H1 (cell line): ENCODE results near the gene KHDC4. TPM values are rescaled to one million over a fixed set of nuclear protein-coding genes. Genes with fewer than 3 reads are reported as not detected.

ENCODE experiments used
- CTCF ChIA-PET: fragments of 300-600 bp; sonication (Branson Sonifier 250); formaldehyde crosslinking; loops from one replicate; lab custom pipeline; 2021; ENCODE audit not compliant: partially characterized antibody; lab: Charles Lee
- POLR2A ChIA-PET: fragments of 300-600 bp; sonication (Branson Sonifier 250); formaldehyde crosslinking; loops from one replicate; lab custom pipeline; 2021; ENCODE audit warnings: inconsistent platforms; ENCODE audit not compliant: partially characterized antibody; lab: Charles Lee
- DNase-seq, 2 experiments: peaks; one replicate each; pipeline versions ENCODE4 v3.0.0 to v3.0.0-alpha.2; 2010 to 2022; ENCODE audit warnings: low spot score in 2 of 2, low read depth in 1 of 2, mixed read lengths in 1 of 2
- FAIRE-seq: peaks from 2 replicates; lab custom pipeline; 2011; peaks lifted over from hg19 to GRCh38; lab: Jason Lieb, UNC
- H2AFZ ChIP-seq: 2 replicates; pipeline ENCODE4 v1.8.1; 2012; ENCODE audit warnings: low read length, inconsistent platforms
- H2AK5ac ChIP-seq: 2 replicates; pipeline ENCODE4 v1.6.1; 2013; ENCODE audit warnings: low read depth, low read length
- H2BK120ac ChIP-seq: replicated peaks from 2 replicates; pipeline ENCODE3; 2013; ENCODE audit warnings: low read depth, low read length, inconsistent platforms
- H2BK12ac ChIP-seq: 2 replicates; pipeline ENCODE4 v1.6.1; 2013; ENCODE audit warnings: low read depth, low read length
- H2BK15ac ChIP-seq: 2 replicates; pipeline ENCODE4 v1.6.1; 2013; ENCODE audit warnings: low read length
- H2BK20ac ChIP-seq: 2 replicates; pipeline ENCODE4 v1.6.1; 2013; ENCODE audit warnings: low read length
- H2BK5ac ChIP-seq: 2 replicates; pipeline ENCODE4 v1.6.1; 2013; ENCODE audit warnings: low read depth, low read length
- H3K14ac ChIP-seq: 2 replicates; pipeline ENCODE4 v1.6.1; 2013; ENCODE audit warnings: inconsistent platforms; ENCODE audit not compliant: insufficient read length
- H3K18ac ChIP-seq: 2 replicates; pipeline ENCODE4 v1.6.1; 2013; ENCODE audit warnings: low read length; ENCODE audit errors: extremely low read depth
- H3K23ac ChIP-seq: 2 replicates; pipeline ENCODE4 v1.6.1; 2013; ENCODE audit warnings: inconsistent platforms; ENCODE audit not compliant: insufficient read length
- H3K23me2 ChIP-seq: 2 replicates; pipeline ENCODE4 v1.6.1; 2013; ENCODE audit warnings: low read depth, low read length
- H3K27ac ChIP-seq: 2 replicates; pipeline ENCODE4 v1.6.1; 2011; ENCODE audit warnings: low read depth, low read length, inconsistent platforms
- H3K27me3 ChIP-seq, 4 experiments: replicated peaks in 1 of 4; 1 replicate in 1 of 4; 2 replicates in 3 of 4; pipeline versions ENCODE4 v1.6.1 to v1.8.1; 2011 to 2013; ENCODE audit warnings: low read length in 3 of 4, mild to moderate bottlenecking in 3 of 4, inconsistent platforms in 2 of 4, mixed read lengths in 2 of 4, moderate library complexity in 1 of 4; ENCODE audit not compliant: control insufficient read depth in 3 of 4, insufficient read depth in 3 of 4; ENCODE audit errors: extremely low read depth in 1 of 4
- H3K36me3 ChIP-seq, 4 experiments: 2 replicates each; pipeline versions ENCODE4 v1.6.1 to v1.8.1; 2011 to 2013; ENCODE audit warnings: mild to moderate bottlenecking in 4 of 4, low read length in 3 of 4, moderate library complexity in 2 of 4, control low read depth in 1 of 4, inconsistent platforms in 1 of 4; ENCODE audit not compliant: insufficient read depth in 4 of 4, control insufficient read depth in 2 of 4
- H3K4ac ChIP-seq: replicated peaks from 2 replicates; pipeline ENCODE3; 2013; ENCODE audit warnings: low read length, low read depth, mixed read lengths, inconsistent platforms; ENCODE audit not compliant: insufficient read length
- H3K4me1 ChIP-seq, 4 experiments: replicated peaks in 1 of 4; 1 replicate in 1 of 4; 2 replicates in 3 of 4; pipeline versions ENCODE4 v1.6.1 to v1.8.1; 2011 to 2013; ENCODE audit warnings: low read length in 3 of 4, inconsistent platforms in 2 of 4, mixed read lengths in 1 of 4; ENCODE audit not compliant: insufficient read depth in 4 of 4, control insufficient read depth in 3 of 4
- H3K4me2 ChIP-seq, 2 experiments: 2 replicates each; pipeline versions ENCODE4 v1.6.1 to v1.8.1; 2011 to 2013; ENCODE audit warnings: low read depth in 2 of 2, low read length in 2 of 2, control low read depth in 1 of 2, inconsistent platforms in 1 of 2, mild to moderate bottlenecking in 1 of 2; ENCODE audit not compliant: insufficient read depth in 1 of 2
- H3K4me3 ChIP-seq, 4 experiments: fragments of 200-600, 300-600 bp in 1 of 4; sonication (generic), shearing (Covaris generic), sonication (Bioruptor Twin) in 1 of 4; 2 replicates each; pipeline versions ENCODE4 v1.5.1 to v1.8.1; 2011 to 2016; ENCODE audit warnings: low read length in 4 of 4, low read depth in 3 of 4, control low read depth in 2 of 4, inconsistent platforms in 2 of 4, mild to moderate bottlenecking in 2 of 4, mixed read lengths in 1 of 4, moderate library complexity in 1 of 4; ENCODE audit not compliant: insufficient read depth in 2 of 4; ENCODE audit errors: extremely low read depth in 1 of 4
- H3K56ac ChIP-seq: replicated peaks from 2 replicates; pipeline ENCODE3; 2013; ENCODE audit warnings: low read depth, mild to moderate bottlenecking, mixed read lengths, low read length, inconsistent platforms; ENCODE audit not compliant: insufficient read length
- H3K79me1 ChIP-seq: 2 replicates; pipeline ENCODE4 v1.6.1; 2013; ENCODE audit warnings: low read depth, low read length, control low read depth
- H3K79me2 ChIP-seq, 2 experiments: 2 replicates each; pipeline versions ENCODE4 v1.6.1 to v1.8.1; 2012 to 2013; ENCODE audit warnings: low read length in 2 of 2, mild to moderate bottlenecking in 2 of 2, inconsistent platforms in 1 of 2; ENCODE audit not compliant: insufficient read depth in 2 of 2, control insufficient read depth in 1 of 2
- H3K9ac ChIP-seq, 4 experiments: replicated peaks in 1 of 4; 1 replicate in 1 of 4; 2 replicates in 3 of 4; pipeline versions ENCODE4 v1.6.1 to v1.8.1; 2011 to 2013; ENCODE audit warnings: low read depth in 3 of 4, low read length in 3 of 4, control low read depth in 2 of 4, mild to moderate bottlenecking in 2 of 4, moderate library complexity in 2 of 4, inconsistent platforms in 1 of 4; ENCODE audit errors: extremely low read depth in 1 of 4
- H3K9me3 ChIP-seq, 2 experiments: 2 replicates each; pipeline versions ENCODE4 v1.6.1 to v1.8.1; 2012 to 2013; ENCODE audit warnings: mild to moderate bottlenecking in 2 of 2, moderate library complexity in 2 of 2, control low read depth in 1 of 2, inconsistent platforms in 1 of 2, low read depth in 1 of 2, low read length in 1 of 2, mixed read lengths in 1 of 2; ENCODE audit not compliant: insufficient read depth in 2 of 2
- H4K20me1 ChIP-seq, 2 experiments: replicated peaks in 1 of 2; 2 replicates each; pipeline versions ENCODE3 to v1.8.1; 2011 to 2013; ENCODE audit warnings: inconsistent platforms in 2 of 2, low read length in 2 of 2, mild to moderate bottlenecking in 1 of 2; ENCODE audit not compliant: insufficient read depth in 2 of 2, control insufficient read depth in 1 of 2
- H4K5ac ChIP-seq: 2 replicates; pipeline ENCODE4 v1.6.1; 2013; ENCODE audit warnings: low read length, low read depth, mixed read lengths, inconsistent platforms; ENCODE audit not compliant: insufficient read length
- H4K8ac ChIP-seq: 2 replicates; pipeline ENCODE4 v1.8.0; 2013; ENCODE audit warnings: mild to moderate bottlenecking, moderate library complexity, low read length, inconsistent platforms; ENCODE audit not compliant: insufficient read depth; ENCODE audit errors: extremely low read depth
- H4K91ac ChIP-seq: replicated peaks from 2 replicates; pipeline ENCODE3; 2013; ENCODE audit warnings: low read length, mixed read lengths, inconsistent platforms; ENCODE audit not compliant: insufficient read length
- ASH2L ChIP-seq: fragments of 200-600, 300-600 bp; sonication (generic); IDR thresholded peaks from one replicate; pipeline ENCODE4 v1.7.1; 2017; ENCODE audit warnings: low read length
- CEBPB ChIP-seq: IDR thresholded peaks from 2 replicates; pipeline ENCODE4 v1.6.1; 2012; ENCODE audit warnings: low read depth, low read length
- CHD2 ChIP-seq: IDR thresholded peaks from 2 replicates; pipeline ENCODE4 v1.6.1; 2012; ENCODE audit warnings: low read length, improper control_type of control experiment
- GABPA ChIP-seq: IDR thresholded peaks from 2 replicates; pipeline ENCODE4 v1.6.1; 2011; ENCODE audit warnings: mild to moderate bottlenecking, low read length, moderate library complexity, borderline replicate concordance; ENCODE audit not compliant: insufficient read depth
- JUN ChIP-seq: IDR thresholded peaks from 2 replicates; pipeline ENCODE4 v1.6.1; 2011; ENCODE audit warnings: low read depth, mild to moderate bottlenecking, improper control_type of control experiment, low read length
- RFX5 ChIP-seq: IDR thresholded peaks from 2 replicates; pipeline ENCODE4 v1.6.1; 2011; ENCODE audit warnings: low read depth, low read length, improper control_type of control experiment, borderline replicate concordance
- SP4 ChIP-seq: IDR thresholded peaks from 2 replicates; pipeline ENCODE4 v1.6.1; 2012; ENCODE audit warnings: low read length, inconsistent platforms
- TEAD4 ChIP-seq: IDR thresholded peaks from 2 replicates; pipeline ENCODE4 v1.6.1; 2012; ENCODE audit warnings: low read depth, low read length, inconsistent platforms, mixed read lengths
- WGBS, 2 experiments: shearing (Covaris generic) in 1 of 2; methylation state at CpG; one replicate each; pipeline versions ENCODE4 v1.1.6 to v1.1.7; 2013 to 2015; ENCODE audit warnings: low lambda C conversion rate in 2 of 2, mixed read lengths in 2 of 2, inconsistent platforms in 1 of 2, low coverage in 1 of 2, missing lambda C conversion rate in 1 of 2; ENCODE audit not compliant: insufficient replicate concordance in 2 of 2, insufficient coverage in 1 of 2, insufficient read length in 1 of 2; ENCODE audit errors: extremely low coverage in 1 of 2, missing lambda C conversion rate in 1 of 2; 5-methylcytosine and 5-hydroxymethylcytosine counted together
- polyA plus RNA-seq, 7 experiments: library from polyadenylated mRNA; depleted of rRNA in 3 of 7; stranded (reverse) in 5 of 7; unstranded in 2 of 7; fragments of >200 nt in 5 of 7; fragments of 200-250 nt in 2 of 7; gene quantifications; 1 replicate in 5 of 7; 2 replicates in 1 of 7; 4 replicates in 1 of 7; pipeline versions ENCODE4 v1.2.1 to v1.2.3, GENCODE V29; 2011 to 2013; ENCODE audit warnings: missing spikeins in 2 of 7, mixed read lengths in 2 of 7
- total RNA-seq: library from RNA; stranded (reverse); fragmentation: NEBNext Ultra II Directional; extraction: Animal tissue kit (Norgen Biotek cat#: 25700); gene quantifications from 2 replicates; pipeline ENCODE4 v1.2.1, GENCODE V29; 2021
- TF ChIP-seq, protein P1 (sequence below): IDR thresholded peaks from 2 replicates; pipeline ENCODE4 v1.6.1; 2012; ENCODE audit warnings: inconsistent platforms
- TF ChIP-seq, protein P2 (sequence below): IDR thresholded peaks from 2 replicates; pipeline ENCODE4 v1.6.1; 2011; ENCODE audit warnings: low read depth, mild to moderate bottlenecking, low read length; ENCODE audit not compliant: insufficient read depth
- TF ChIP-seq, protein P3 (sequence below), 3 experiments: IDR thresholded peaks; 1 replicate in 2 of 3; 2 replicates in 1 of 3; pipeline versions ENCODE4 v1.5.1 to v1.6.1; 2011; ENCODE audit warnings: low read length in 3 of 3, mild to moderate bottlenecking in 3 of 3, inconsistent platforms in 2 of 3, low read depth in 1 of 3, moderate library complexity in 1 of 3; ENCODE audit not compliant: insufficient read depth in 1 of 3; ENCODE audit errors: control extremely low read depth in 1 of 3

Gene KHDC4
- total and polyA plus RNA-seq, 2 of the 8 experiments (the other 6 are each of a cell fraction or from before 2014, with no cell fraction given) = 56.6 to 81.1 TPM

DNA sequence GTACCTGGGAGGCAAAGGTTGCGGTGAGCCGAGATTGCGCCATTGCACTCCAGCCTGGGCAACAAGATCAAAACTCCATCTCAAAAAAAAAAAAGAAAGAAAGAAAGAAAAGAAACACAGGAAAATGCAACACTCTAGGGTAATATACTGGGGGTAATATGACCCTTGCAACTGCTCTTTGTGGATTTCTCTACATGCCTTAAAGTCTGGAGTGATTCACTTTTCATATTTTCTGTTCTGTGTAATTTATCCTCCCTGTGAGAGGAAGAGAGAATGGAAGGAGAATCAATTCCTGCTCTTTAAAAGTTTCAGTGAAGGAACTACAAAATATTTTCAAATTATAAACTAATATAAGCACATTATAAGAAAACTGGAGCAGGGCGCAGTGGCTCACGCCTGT is 45.7 kb downstream of the KHDC4 start:
- no peak overlapping the region for H4K5ac ChIP-seq
- H3K18ac ChIP-seq = no peak overlapping the region
- FAIRE-seq = no peak
- H3K9ac ChIP-seq = no peak overlapping the region
- no peak overlapping the region for H3K14ac ChIP-seq
- H4K8ac ChIP-seq = no peak overlapping the region
- H2BK20ac ChIP-seq = no peak overlapping the region
- H4K91ac ChIP-seq = no peak overlapping the region
- CTCF ChIA-PET = no interaction called here
- no peak overlapping the region for H3K4ac ChIP-seq
- H4K20me1 ChIP-seq = no peaks in the 10 kb centered on the region
- H3K36me3 ChIP-seq = no peaks in the 10 kb centered on the region
- no peak overlapping the region for H3K23ac ChIP-seq
- no peak overlapping the region for H2BK12ac ChIP-seq
- 96% methylated on average over 2 of the region's 5 CpGs; no CpG with 5 or more reads in 1 of the 2 experiments for WGBS, 2 experiments
- no peak overlapping the region for H2BK15ac ChIP-seq
- no peak overlapping the region for H2AFZ ChIP-seq
- H3K4me3 ChIP-seq = no peak overlapping the region
- no peaks in the 10 kb centered on the region for H3K79me1 ChIP-seq
- DNase-seq = no peak
- H3K79me2 ChIP-seq = no peaks in the 10 kb centered on the region
- POLR2A ChIA-PET = interaction anchor here (1.9 kb wide), 1 partner anchor 29 kb away, joined by 6 read pairs; the partner anchor contains the start of gene SYT11
- H3K27ac ChIP-seq = no peak overlapping the region
- H2BK5ac ChIP-seq = no peak overlapping the region
- H2AK5ac ChIP-seq = no peak overlapping the region
- H2BK120ac ChIP-seq = no peak overlapping the region
- no peak overlapping the region for H3K4me2 ChIP-seq
- H3K27me3 ChIP-seq = no peaks in the 10 kb centered on the region
- no peaks in the 10 kb centered on the region for H3K9me3 ChIP-seq
- no peak overlapping the region for H3K56ac ChIP-seq
- 0 out of 7 replicates have a peak, but pooled peaks cover 0 to 3% (median 0%) of the 10 kb centered on the region in 4 experiments for H3K4me1 ChIP-seq
- no peaks in the 10 kb centered on the region for H3K23me2 ChIP-seq
- TF ChIP-seq CEBPB (no peak), SP4 (no peak), GABPA (no peak), ASH2L (no peak), TEAD4 (no peak), JUN (no peak), CHD2 (no peak), RFX5 (no peak)
- TF ChIP-seq, protein P1, sequence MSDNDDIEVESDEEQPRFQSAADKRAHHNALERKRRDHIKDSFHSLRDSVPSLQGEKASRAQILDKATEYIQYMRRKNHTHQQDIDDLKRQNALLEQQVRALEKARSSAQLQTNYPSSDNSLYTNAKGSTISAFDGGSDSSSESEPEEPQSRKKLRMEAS = no peak
- TF ChIP-seq, protein P2, sequence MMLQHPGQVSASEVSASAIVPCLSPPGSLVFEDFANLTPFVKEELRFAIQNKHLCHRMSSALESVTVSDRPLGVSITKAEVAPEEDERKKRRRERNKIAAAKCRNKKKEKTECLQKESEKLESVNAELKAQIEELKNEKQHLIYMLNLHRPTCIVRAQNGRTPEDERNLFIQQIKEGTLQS = no peak
- TF ChIP-seq, protein P3, sequence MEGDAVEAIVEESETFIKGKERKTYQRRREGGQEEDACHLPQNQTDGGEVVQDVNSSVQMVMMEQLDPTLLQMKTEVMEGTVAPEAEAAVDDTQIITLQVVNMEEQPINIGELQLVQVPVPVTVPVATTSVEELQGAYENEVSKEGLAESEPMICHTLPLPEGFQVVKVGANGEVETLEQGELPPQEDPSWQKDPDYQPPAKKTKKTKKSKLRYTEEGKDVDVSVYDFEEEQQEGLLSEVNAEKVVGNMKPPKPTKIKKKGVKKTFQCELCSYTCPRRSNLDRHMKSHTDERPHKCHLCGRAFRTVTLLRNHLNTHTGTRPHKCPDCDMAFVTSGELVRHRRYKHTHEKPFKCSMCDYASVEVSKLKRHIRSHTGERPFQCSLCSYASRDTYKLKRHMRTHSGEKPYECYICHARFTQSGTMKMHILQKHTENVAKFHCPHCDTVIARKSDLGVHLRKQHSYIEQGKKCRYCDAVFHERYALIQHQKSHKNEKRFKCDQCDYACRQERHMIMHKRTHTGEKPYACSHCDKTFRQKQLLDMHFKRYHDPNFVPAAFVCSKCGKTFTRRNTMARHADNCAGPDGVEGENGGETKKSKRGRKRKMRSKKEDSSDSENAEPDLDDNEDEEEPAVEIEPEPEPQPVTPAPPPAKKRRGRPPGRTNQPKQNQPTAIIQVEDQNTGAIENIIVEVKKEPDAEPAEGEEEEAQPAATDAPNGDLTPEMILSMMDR (IDR thresholded peaks at IDR 0.05; ENCODE audit: control extremely low read depth in 1 of 3, insufficient read depth in 1 of 3, low read depth in 1 of 3, low read length in 3 of 3) = no peak
